ENCODE data around the gene ABCA4. TPM values are rescaled to one million over a fixed set of nuclear protein-coding genes. Genes with fewer than 3 reads are reported as not detected.

The ABCA4 gene
- total and polyA plus RNA-seq, 2 of the 8 experiments (the other 6 are each of a cell fraction or from before 2014, with no cell fraction given) = 0.06 TPM; not detected in 1

DNA sequence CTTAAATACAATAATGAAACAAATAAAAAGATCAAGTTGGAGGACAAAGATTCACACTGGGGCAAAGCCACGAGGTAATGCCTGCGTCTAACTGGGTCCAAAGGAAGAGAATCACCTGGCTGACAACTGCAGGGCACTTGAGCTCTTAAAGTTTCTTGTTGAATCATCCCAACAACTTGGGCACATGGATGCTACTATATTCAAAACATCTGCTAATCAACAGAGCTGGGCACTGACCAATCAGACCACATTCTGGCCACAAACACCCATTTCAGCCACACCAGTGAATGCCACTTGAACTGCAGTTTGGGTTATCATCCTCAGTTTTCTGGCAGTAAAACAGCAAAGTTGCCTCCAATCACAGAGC lies 51.0 kb downstream of the ABCA4 start (continued):
- TF ChIP-seq, protein P1, sequence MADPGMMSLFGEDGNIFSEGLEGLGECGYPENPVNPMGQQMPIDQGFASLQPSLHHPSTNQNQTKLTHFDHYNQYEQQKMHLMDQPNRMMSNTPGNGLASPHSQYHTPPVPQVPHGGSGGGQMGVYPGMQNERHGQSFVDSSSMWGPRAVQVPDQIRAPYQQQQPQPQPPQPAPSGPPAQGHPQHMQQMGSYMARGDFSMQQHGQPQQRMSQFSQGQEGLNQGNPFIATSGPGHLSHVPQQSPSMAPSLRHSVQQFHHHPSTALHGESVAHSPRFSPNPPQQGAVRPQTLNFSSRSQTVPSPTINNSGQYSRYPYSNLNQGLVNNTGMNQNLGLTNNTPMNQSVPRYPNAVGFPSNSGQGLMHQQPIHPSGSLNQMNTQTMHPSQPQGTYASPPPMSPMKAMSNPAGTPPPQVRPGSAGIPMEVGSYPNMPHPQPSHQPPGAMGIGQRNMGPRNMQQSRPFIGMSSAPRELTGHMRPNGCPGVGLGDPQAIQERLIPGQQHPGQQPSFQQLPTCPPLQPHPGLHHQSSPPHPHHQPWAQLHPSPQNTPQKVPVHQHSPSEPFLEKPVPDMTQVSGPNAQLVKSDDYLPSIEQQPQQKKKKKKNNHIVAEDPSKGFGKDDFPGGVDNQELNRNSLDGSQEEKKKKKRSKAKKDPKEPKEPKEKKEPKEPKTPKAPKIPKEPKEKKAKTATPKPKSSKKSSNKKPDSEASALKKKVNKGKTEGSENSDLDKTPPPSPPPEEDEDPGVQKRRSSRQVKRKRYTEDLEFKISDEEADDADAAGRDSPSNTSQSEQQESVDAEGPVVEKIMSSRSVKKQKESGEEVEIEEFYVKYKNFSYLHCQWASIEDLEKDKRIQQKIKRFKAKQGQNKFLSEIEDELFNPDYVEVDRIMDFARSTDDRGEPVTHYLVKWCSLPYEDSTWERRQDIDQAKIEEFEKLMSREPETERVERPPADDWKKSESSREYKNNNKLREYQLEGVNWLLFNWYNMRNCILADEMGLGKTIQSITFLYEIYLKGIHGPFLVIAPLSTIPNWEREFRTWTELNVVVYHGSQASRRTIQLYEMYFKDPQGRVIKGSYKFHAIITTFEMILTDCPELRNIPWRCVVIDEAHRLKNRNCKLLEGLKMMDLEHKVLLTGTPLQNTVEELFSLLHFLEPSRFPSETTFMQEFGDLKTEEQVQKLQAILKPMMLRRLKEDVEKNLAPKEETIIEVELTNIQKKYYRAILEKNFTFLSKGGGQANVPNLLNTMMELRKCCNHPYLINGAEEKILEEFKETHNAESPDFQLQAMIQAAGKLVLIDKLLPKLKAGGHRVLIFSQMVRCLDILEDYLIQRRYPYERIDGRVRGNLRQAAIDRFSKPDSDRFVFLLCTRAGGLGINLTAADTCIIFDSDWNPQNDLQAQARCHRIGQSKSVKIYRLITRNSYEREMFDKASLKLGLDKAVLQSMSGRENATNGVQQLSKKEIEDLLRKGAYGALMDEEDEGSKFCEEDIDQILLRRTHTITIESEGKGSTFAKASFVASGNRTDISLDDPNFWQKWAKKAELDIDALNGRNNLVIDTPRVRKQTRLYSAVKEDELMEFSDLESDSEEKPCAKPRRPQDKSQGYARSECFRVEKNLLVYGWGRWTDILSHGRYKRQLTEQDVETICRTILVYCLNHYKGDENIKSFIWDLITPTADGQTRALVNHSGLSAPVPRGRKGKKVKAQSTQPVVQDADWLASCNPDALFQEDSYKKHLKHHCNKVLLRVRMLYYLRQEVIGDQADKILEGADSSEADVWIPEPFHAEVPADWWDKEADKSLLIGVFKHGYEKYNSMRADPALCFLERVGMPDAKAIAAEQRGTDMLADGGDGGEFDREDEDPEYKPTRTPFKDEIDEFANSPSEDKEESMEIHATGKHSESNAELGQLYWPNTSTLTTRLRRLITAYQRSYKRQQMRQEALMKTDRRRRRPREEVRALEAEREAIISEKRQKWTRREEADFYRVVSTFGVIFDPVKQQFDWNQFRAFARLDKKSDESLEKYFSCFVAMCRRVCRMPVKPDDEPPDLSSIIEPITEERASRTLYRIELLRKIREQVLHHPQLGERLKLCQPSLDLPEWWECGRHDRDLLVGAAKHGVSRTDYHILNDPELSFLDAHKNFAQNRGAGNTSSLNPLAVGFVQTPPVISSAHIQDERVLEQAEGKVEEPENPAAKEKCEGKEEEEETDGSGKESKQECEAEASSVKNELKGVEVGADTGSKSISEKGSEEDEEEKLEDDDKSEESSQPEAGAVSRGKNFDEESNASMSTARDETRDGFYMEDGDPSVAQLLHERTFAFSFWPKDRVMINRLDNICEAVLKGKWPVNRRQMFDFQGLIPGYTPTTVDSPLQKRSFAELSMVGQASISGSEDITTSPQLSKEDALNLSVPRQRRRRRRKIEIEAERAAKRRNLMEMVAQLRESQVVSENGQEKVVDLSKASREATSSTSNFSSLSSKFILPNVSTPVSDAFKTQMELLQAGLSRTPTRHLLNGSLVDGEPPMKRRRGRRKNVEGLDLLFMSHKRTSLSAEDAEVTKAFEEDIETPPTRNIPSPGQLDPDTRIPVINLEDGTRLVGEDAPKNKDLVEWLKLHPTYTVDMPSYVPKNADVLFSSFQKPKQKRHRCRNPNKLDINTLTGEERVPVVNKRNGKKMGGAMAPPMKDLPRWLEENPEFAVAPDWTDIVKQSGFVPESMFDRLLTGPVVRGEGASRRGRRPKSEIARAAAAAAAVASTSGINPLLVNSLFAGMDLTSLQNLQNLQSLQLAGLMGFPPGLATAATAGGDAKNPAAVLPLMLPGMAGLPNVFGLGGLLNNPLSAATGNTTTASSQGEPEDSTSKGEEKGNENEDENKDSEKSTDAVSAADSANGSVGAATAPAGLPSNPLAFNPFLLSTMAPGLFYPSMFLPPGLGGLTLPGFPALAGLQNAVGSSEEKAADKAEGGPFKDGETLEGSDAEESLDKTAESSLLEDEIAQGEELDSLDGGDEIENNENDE (IDR thresholded peaks at IDR 0.05; ENCODE audit: insufficient replicate concordance, low read length) = no peak
- TF ChIP-seq RFX5 (IDR thresholded peaks at IDR 0.05; ENCODE audit: borderline replicate concordance, low read depth, low read length) (no peak), KDM1A (IDR thresholded peaks at IDR 0.05; ENCODE audit: borderline replicate concordance, low read length) (no peak), KDM4A (IDR thresholded peaks at IDR 0.05; ENCODE audit: low read depth, low read length, severe bottlenecking) (no peak), RXRA (IDR thresholded peaks at IDR 0.05; ENCODE audit: insufficient read depth, low read depth, low read length) (no peak)
